ENCODE measurements around the gene STOML2.

DNA sequence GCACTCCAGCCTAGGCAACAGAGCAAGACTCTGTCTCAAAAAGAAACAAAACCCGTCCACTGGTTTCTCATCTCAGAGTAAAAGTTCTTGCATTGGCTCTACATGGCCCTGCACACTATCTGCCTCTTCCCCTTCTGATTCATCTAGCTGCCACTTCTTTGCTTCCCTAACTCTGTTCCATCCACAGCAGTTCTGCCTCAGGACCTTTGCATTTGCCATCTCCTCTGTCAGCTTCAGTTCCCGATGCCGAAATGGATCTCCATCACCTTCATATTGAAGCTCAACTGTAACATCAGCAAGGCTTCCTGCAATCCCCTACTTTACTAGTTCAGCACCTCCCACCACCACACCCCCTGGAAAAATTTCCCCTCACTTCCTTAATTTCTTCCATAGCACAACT, 5.4 kb downstream of the STOML2 start:
- TF ChIP-seq POLR2AphosphoS5 (IDR thresholded peaks at IDR 0.05; ENCODE audit: insufficient read depth, low read depth, low read length) (no peak), POLR2A (IDR thresholded peaks at IDR 0.05; ENCODE audit: low read depth, low read length) (no peak), EZH2 (IDR thresholded peaks at IDR 0.05; ENCODE audit: borderline replicate concordance, low read depth, low read length, severe bottlenecking) (no peak), MYC (IDR thresholded peaks at IDR 0.05; ENCODE audit: low read depth, low read length) (no peak), FOS (IDR thresholded peaks at IDR 0.05; ENCODE audit: borderline replicate concordance, insufficient read depth, low read length) (no peak), GATA2 (IDR thresholded peaks at IDR 0.05; ENCODE audit: insufficient read depth, insufficient read length, low read depth, low read length) (no peak)
- TF ChIP-seq, protein P1, sequence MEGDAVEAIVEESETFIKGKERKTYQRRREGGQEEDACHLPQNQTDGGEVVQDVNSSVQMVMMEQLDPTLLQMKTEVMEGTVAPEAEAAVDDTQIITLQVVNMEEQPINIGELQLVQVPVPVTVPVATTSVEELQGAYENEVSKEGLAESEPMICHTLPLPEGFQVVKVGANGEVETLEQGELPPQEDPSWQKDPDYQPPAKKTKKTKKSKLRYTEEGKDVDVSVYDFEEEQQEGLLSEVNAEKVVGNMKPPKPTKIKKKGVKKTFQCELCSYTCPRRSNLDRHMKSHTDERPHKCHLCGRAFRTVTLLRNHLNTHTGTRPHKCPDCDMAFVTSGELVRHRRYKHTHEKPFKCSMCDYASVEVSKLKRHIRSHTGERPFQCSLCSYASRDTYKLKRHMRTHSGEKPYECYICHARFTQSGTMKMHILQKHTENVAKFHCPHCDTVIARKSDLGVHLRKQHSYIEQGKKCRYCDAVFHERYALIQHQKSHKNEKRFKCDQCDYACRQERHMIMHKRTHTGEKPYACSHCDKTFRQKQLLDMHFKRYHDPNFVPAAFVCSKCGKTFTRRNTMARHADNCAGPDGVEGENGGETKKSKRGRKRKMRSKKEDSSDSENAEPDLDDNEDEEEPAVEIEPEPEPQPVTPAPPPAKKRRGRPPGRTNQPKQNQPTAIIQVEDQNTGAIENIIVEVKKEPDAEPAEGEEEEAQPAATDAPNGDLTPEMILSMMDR (IDR thresholded peaks at IDR 0.05; ENCODE audit: extremely low read depth in 1 of 2, insufficient read depth in 1 of 2, low read depth in 1 of 2, low read length in 2 of 2): no peak
- TF ChIP-seq, protein P2, sequence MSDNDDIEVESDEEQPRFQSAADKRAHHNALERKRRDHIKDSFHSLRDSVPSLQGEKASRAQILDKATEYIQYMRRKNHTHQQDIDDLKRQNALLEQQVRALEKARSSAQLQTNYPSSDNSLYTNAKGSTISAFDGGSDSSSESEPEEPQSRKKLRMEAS (IDR thresholded peaks at IDR 0.05; ENCODE audit: insufficient read depth, insufficient read length): no peak

All from endothelial cell of umbilical vein (primary cell).